ENCODE results near the gene NAP1L1. TPM values are rescaled to one million over a fixed set of nuclear protein-coding genes. Genes with fewer than 3 reads are reported as not detected.

NAP1L1 gene
- total and polyA plus RNA-seq, 2 experiments from 2014 or later = 180 to 190 TPM

- Histone ChIP-seq H3F3A (ENCODE audit: insufficient read depth) (peaks cover 62% of the 10 kb centered on the region), H3K36me3 (ENCODE audit: low read depth) (no peaks in the 10 kb centered on the region), H3K4me2 (ENCODE audit: unreplicated experiment) (peak overlapping the region; percentile 59), H3K27ac (peak overlapping the region; percentile 98), H3K9ac (peak overlapping the region; percentile 82), H3K27me3 (replicated peaks; ENCODE audit: insufficient read depth) (no peaks in the 10 kb centered on the region), H3K79me2 (ENCODE audit: insufficient read depth) (no peaks in the 10 kb centered on the region), H3K9me3 (ENCODE audit: low read depth) (no peaks in the 10 kb centered on the region), H3K4me1 (ENCODE audit: insufficient read depth) (peaks cover 51% of the 10 kb centered on the region), H4K20me1 (ENCODE audit: insufficient read depth) (no peaks in the 10 kb centered on the region), H3K9me2 (ENCODE audit: insufficient read depth) (no peaks in the 10 kb centered on the region), H3K4me3 (peak overlapping the region; percentile 41), H2AFZ (no peak overlapping the region)
- in situ Hi-C loops (cut with MboI) = loop anchor here (10.0 kb wide), 1 partner anchor 206 kb away; no protein-coding TSS in a partner anchor
- WGBS, 2 experiments (ENCODE audit: low coverage in 1 of 2, low lambda C conversion rate in 2 of 2, missing lambda C conversion rate in 2 of 2) = 36 to 39% methylated on average over 15 of the region's 15 CpGs
- peak; percentile 97 for DNase-seq
- no peak for TF ChIP-seq EZH2phosphoT487 (IDR thresholded peaks at IDR 0.05; ENCODE audit: insufficient read depth, low read depth)
- no peak for TF ChIP-seq EZH2 (IDR thresholded peaks at IDR 0.05; ENCODE audit: insufficient read depth, poor library complexity, severe bottlenecking)
Measured at GRCh38 chr12:76020731-76021672, 63.5 kb downstream of the NAP1L1 start.

GRCh38 chr12:76020281-76020680, 64.2 kb downstream of the NAP1L1 start:
- peak overlapping the region; percentile 82 for H3K9ac ChIP-seq
- no peak for TF ChIP-seq EZH2 (IDR thresholded peaks at IDR 0.05; ENCODE audit: insufficient read depth, poor library complexity, severe bottlenecking)
- no peak for TF ChIP-seq EZH2phosphoT487 (IDR thresholded peaks at IDR 0.05; ENCODE audit: insufficient read depth, low read depth)
- peaks cover 43% of the 10 kb centered on the region for H3K4me1 ChIP-seq (ENCODE audit: insufficient read depth)
- peak overlapping the region; percentile 98 for H3K27ac ChIP-seq
- in situ Hi-C loops (cut with MboI) = loop anchor here (10.0 kb wide), 1 partner anchor 205 kb away; no protein-coding TSS in a partner anchor
- 24 to 30% methylated on average over 5 of the region's 5 CpGs for WGBS, 2 experiments (ENCODE audit: low coverage in 1 of 2, low lambda C conversion rate in 2 of 2, missing lambda C conversion rate in 2 of 2)
- H3F3A ChIP-seq (ENCODE audit: insufficient read depth) = peaks cover 55% of the 10 kb centered on the region
- peak overlapping the region; percentile 58 for H3K4me2 ChIP-seq (ENCODE audit: unreplicated experiment)
- H3K36me3 ChIP-seq (ENCODE audit: low read depth) = no peaks in the 10 kb centered on the region
- H3K9me3 ChIP-seq (ENCODE audit: low read depth) = no peaks in the 10 kb centered on the region
- H3K27me3 ChIP-seq (replicated peaks; ENCODE audit: insufficient read depth) = no peaks in the 10 kb centered on the region
- no peaks in the 10 kb centered on the region for H3K79me2 ChIP-seq (ENCODE audit: insufficient read depth)
- H3K9me2 ChIP-seq (ENCODE audit: insufficient read depth) = no peaks in the 10 kb centered on the region
- DNase-seq = peak; percentile 89
- peak overlapping the region; percentile 41; the same call in 1 of the 2 replicates for H3K4me3 ChIP-seq
- H2AFZ ChIP-seq = no peak overlapping the region
- H4K20me1 ChIP-seq (ENCODE audit: insufficient read depth) = no peaks in the 10 kb centered on the region

- Histone ChIP-seq H3K27me3 (replicated peaks; ENCODE audit: insufficient read depth) (no peaks in the 10 kb centered on the region), H3K4me2 (ENCODE audit: unreplicated experiment) (no peak overlapping the region), H3K9ac (no peak overlapping the region), H3F3A (ENCODE audit: insufficient read depth) (peaks cover 44% of the 10 kb centered on the region), H3K27ac (no peak overlapping the region), H4K20me1 (ENCODE audit: insufficient read depth) (no peaks in the 10 kb centered on the region), H3K4me3 (no peak overlapping the region), H3K9me2 (ENCODE audit: insufficient read depth) (no peaks in the 10 kb centered on the region), H3K36me3 (ENCODE audit: low read depth) (no peaks in the 10 kb centered on the region), H3K79me2 (ENCODE audit: insufficient read depth) (no peaks in the 10 kb centered on the region), H3K9me3 (ENCODE audit: low read depth) (no peaks in the 10 kb centered on the region), H2AFZ (no peak overlapping the region), H3K4me1 (ENCODE audit: insufficient read depth) (peaks cover 34% of the 10 kb centered on the region)
- no peak for TF ChIP-seq EZH2phosphoT487 (IDR thresholded peaks at IDR 0.05; ENCODE audit: insufficient read depth, low read depth)
- no peak for TF ChIP-seq EZH2 (IDR thresholded peaks at IDR 0.05; ENCODE audit: insufficient read depth, poor library complexity, severe bottlenecking)
- no peak for DNase-seq
- in situ Hi-C loops (cut with MboI) = no loop called here
- WGBS, 2 experiments (ENCODE audit: low coverage in 1 of 2, low lambda C conversion rate in 2 of 2, missing lambda C conversion rate in 2 of 2) = 100% methylated on average over 1 of the region's 1 CpG
Measured at GRCh38 chr12:76018672-76019071, 65.8 kb downstream of the NAP1L1 start.

GRCh38 chr12:76018111-76018510, 66.4 kb downstream of the NAP1L1 start:
- no peak overlapping the region for H3K4me3 ChIP-seq
- H3K79me2 ChIP-seq (ENCODE audit: insufficient read depth) = no peaks in the 10 kb centered on the region
- H3K9me3 ChIP-seq (ENCODE audit: low read depth) = no peaks in the 10 kb centered on the region
- no peak overlapping the region for H2AFZ ChIP-seq
- in situ Hi-C loops (cut with MboI) = no loop called here
- peak; percentile 33 for DNase-seq
- peaks cover 44% of the 10 kb centered on the region for H3F3A ChIP-seq (ENCODE audit: insufficient read depth)
- no peaks in the 10 kb centered on the region for H4K20me1 ChIP-seq (ENCODE audit: insufficient read depth)
- no peaks in the 10 kb centered on the region for H3K36me3 ChIP-seq (ENCODE audit: low read depth)
- no peak for TF ChIP-seq EZH2phosphoT487 (IDR thresholded peaks at IDR 0.05; ENCODE audit: insufficient read depth, low read depth)
- TF ChIP-seq EZH2 (IDR thresholded peaks at IDR 0.05; ENCODE audit: insufficient read depth, poor library complexity, severe bottlenecking) = no peak
- H3K9me2 ChIP-seq (ENCODE audit: insufficient read depth) = no peaks in the 10 kb centered on the region
- no peak overlapping the region for H3K4me2 ChIP-seq (ENCODE audit: unreplicated experiment)
- 86 to 89% methylated on average over 6 of the region's 6 CpGs for WGBS, 2 experiments (ENCODE audit: low coverage in 1 of 2, low lambda C conversion rate in 2 of 2, missing lambda C conversion rate in 2 of 2)
- no peaks in the 10 kb centered on the region for H3K27me3 ChIP-seq (replicated peaks; ENCODE audit: insufficient read depth)
- peaks cover 34% of the 10 kb centered on the region for H3K4me1 ChIP-seq (ENCODE audit: insufficient read depth)
- no peak overlapping the region for H3K9ac ChIP-seq
- no peak overlapping the region for H3K27ac ChIP-seq

Measured in GM23248 (cell line).